Measurements from ENCODE around the gene ITGB5.
"Not testable (repeated sequence)": the region's sequence is repeated elsewhere in the genome, so short reads cannot be mapped to it uniquely, and the experiment has no call there.

The ITGB5 gene

DNA sequence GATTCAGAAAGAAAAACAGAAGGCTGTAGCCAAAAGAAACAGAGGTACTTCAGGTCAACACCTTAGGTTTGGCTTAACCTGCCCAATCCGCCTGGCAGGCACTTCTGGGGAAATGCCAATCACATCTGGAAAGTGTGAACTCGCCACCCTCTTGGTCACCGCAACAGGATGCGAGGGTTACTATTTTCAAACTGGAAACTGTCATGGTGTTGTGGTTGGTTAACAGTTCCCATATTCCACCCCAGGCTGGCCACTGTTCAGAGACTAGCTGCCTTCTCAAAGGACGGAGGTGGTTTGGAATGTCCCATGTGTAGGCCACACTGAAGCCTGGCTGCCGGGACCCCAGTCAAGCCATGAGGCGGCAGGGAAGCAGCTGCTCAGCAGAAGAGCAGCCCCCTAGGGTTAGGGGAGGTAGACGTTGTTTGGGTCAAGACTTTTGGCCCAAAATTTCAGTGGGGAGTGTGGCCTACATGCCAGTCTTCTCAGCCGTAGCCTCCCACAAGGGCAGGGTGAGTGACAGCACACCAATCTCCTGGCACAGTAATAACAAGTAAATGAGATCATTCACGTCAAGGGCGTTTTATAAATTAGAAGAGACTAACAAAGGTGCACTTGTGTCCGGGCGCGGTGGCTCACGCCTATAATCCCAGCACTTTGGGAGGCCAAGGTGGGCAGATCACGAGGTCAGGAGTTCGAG, 102.3 kb downstream of the ITGB5 start:
- H2AFZ ChIP-seq (ENCODE audit: low read depth, low read length), result no peak overlapping the region
- no peak overlapping the region for H3K4me3 ChIP-seq (ENCODE audit: low read length)
- no peaks in the 10 kb centered on the region for H3K79me2 ChIP-seq (ENCODE audit: low read length)
- no peak overlapping the region for H3K27ac ChIP-seq (ENCODE audit: low read length)
- no peaks in the 10 kb centered on the region for H3K36me3 ChIP-seq (replicated peaks; ENCODE audit: low read depth, low read length)
- H3K4me2 ChIP-seq (ENCODE audit: low read length), result no peak overlapping the region
- H3K9me3 ChIP-seq (ENCODE audit: insufficient read depth, low read length), result no peaks in the 10 kb centered on the region
- TF ChIP-seq EZH2phosphoT487 (IDR thresholded peaks at IDR 0.05; ENCODE audit: low read depth), result no peak
- no peaks in the 10 kb centered on the region for H4K20me1 ChIP-seq (ENCODE audit: insufficient read depth, low read length)
- H3K27me3 ChIP-seq (ENCODE audit: low read depth, low read length), result no peaks in the 10 kb centered on the region
- 0 out of 2 replicates have a peak, but pooled peaks cover 2% of the 10 kb centered on the region for H3K4me1 ChIP-seq (ENCODE audit: low read length)
- no peak overlapping the region for H3K9ac ChIP-seq (ENCODE audit: low read length)

GRCh38 chr3:124783696-124784095, 103.5 kb downstream of the ITGB5 start:
- no peak overlapping the region for H3K9ac ChIP-seq (ENCODE audit: low read length)

GRCh38 chr3:124782377-124782712, 104.8 kb downstream of the ITGB5 start:
- not testable (repeated sequence) for H3K79me2 ChIP-seq (ENCODE audit: low read length); H3K4me2 ChIP-seq (ENCODE audit: low read length); H3K4me3 ChIP-seq (ENCODE audit: low read length); H4K20me1 ChIP-seq (ENCODE audit: insufficient read depth, low read length); H2AFZ ChIP-seq (ENCODE audit: low read depth, low read length); H3K36me3 ChIP-seq (replicated peaks; ENCODE audit: low read depth, low read length); H3K9ac ChIP-seq (ENCODE audit: low read length); H3K4me1 ChIP-seq (ENCODE audit: low read length); H3K27me3 ChIP-seq (ENCODE audit: low read depth, low read length); H3K9me3 ChIP-seq (ENCODE audit: insufficient read depth, low read length); H3K27ac ChIP-seq (ENCODE audit: low read length)

More at GRCh38 chr3:124783696-124784095, 103.5 kb downstream of the ITGB5 start:
- no peak overlapping the region for H2AFZ ChIP-seq (ENCODE audit: low read depth, low read length)
- H3K36me3 ChIP-seq (replicated peaks; ENCODE audit: low read depth, low read length), result no peaks in the 10 kb centered on the region
- no peaks in the 10 kb centered on the region for H3K27me3 ChIP-seq (ENCODE audit: low read depth, low read length)
- no peaks in the 10 kb centered on the region for H4K20me1 ChIP-seq (ENCODE audit: insufficient read depth, low read length)
- H3K9me3 ChIP-seq (ENCODE audit: insufficient read depth, low read length), result no peaks in the 10 kb centered on the region
- H3K79me2 ChIP-seq (ENCODE audit: low read length), result no peaks in the 10 kb centered on the region
- no peak for TF ChIP-seq CTCF (IDR thresholded peaks at IDR 0.05; ENCODE audit: low read depth, low read length)
- TF ChIP-seq EZH2phosphoT487 (IDR thresholded peaks at IDR 0.05; ENCODE audit: low read depth), result no peak
- no peak overlapping the region for H3K4me2 ChIP-seq (ENCODE audit: low read length)
- H3K27ac ChIP-seq (ENCODE audit: low read length), result no peak overlapping the region
- no peak overlapping the region for H3K4me3 ChIP-seq (ENCODE audit: low read length)
- 0 out of 2 replicates have a peak, but pooled peaks cover 2% of the 10 kb centered on the region for H3K4me1 ChIP-seq (ENCODE audit: low read length)

- H3K4me1 ChIP-seq (ENCODE audit: low read length), result 0 out of 2 replicates have a peak, but pooled peaks cover 2% of the 10 kb centered on the region
- H2AFZ ChIP-seq (ENCODE audit: low read depth, low read length), result no peak overlapping the region
- no peaks in the 10 kb centered on the region for H3K36me3 ChIP-seq (replicated peaks; ENCODE audit: low read depth, low read length)
- H3K79me2 ChIP-seq (ENCODE audit: low read length), result no peaks in the 10 kb centered on the region
- TF ChIP-seq EZH2phosphoT487 (IDR thresholded peaks at IDR 0.05; ENCODE audit: low read depth), result no peak
- TF ChIP-seq CTCF (IDR thresholded peaks at IDR 0.05; ENCODE audit: low read depth, low read length), result no peak
- H3K9me3 ChIP-seq (ENCODE audit: insufficient read depth, low read length), result no peaks in the 10 kb centered on the region
- no peak overlapping the region for H3K27ac ChIP-seq (ENCODE audit: low read length)
- no peaks in the 10 kb centered on the region for H3K27me3 ChIP-seq (ENCODE audit: low read depth, low read length)
- H4K20me1 ChIP-seq (ENCODE audit: insufficient read depth, low read length), result no peaks in the 10 kb centered on the region
- H3K9ac ChIP-seq (ENCODE audit: low read length), result no peak overlapping the region
- H3K4me2 ChIP-seq (ENCODE audit: low read length), result no peak overlapping the region
- H3K4me3 ChIP-seq (ENCODE audit: low read length), result no peak overlapping the region
Measured at GRCh38 chr3:124781476-124782376, 105.4 kb downstream of the ITGB5 start.
